Measurements from ENCODE around the gene ALK.

GRCh38 chr2:29375843-29376242 lies 545.5 kb downstream of the ALK start:
- TF ChIP-seq CTCF (conservative IDR thresholded peaks at IDR 0.05; ENCODE audit: low read depth in 2 of 2) (no peak), EZH2phosphoT487 (IDR thresholded peaks at IDR 0.05; ENCODE audit: unreplicated experiment) (no peak), POLR2AphosphoS5 (IDR thresholded peaks at IDR 0.05; ENCODE audit: low read depth) (no peak), REST (IDR thresholded peaks at IDR 0.05; ENCODE audit: unreplicated experiment) (no peak), JUNB (IDR thresholded peaks at IDR 0.05; ENCODE audit: unreplicated experiment) (no peak), EZH2 (IDR thresholded peaks at IDR 0.05; ENCODE audit: low read depth, unreplicated experiment) (no peak), ETS1 (IDR thresholded peaks at IDR 0.05) (no peak), NANOG (IDR thresholded peaks at IDR 0.05; ENCODE audit: borderline replicate concordance) (no peak), STAT1 (IDR thresholded peaks at IDR 0.05; ENCODE audit: unreplicated experiment) (no peak), CREB1 (CRISPR knock-in tag; IDR thresholded peaks at IDR 0.05; ENCODE audit: low read depth) (no peak), ZNF114 (CRISPR knock-in tag; IDR thresholded peaks at IDR 0.05) (no peak), ZNF331 (CRISPR knock-in tag; IDR thresholded peaks at IDR 0.05; ENCODE audit: low read depth) (no peak), ZNF462 (CRISPR knock-in tag; IDR thresholded peaks at IDR 0.05) (no peak)
